BLaER1 treated with 17β-estradiol and CSF1 and Interleukin-3, amounts not matched to agents 10 nM and 100 nM (cell line): ENCODE measurements around the gene SCNN1A.

ENCODE experiments used
- H3K27ac ChIP-seq, 11 experiments: shearing (Covaris generic); formaldehyde crosslinking; 2 replicates each; pipeline ENCODE4 v1.8.1; 2022
- H3K27me3 ChIP-seq, 11 experiments: shearing (Covaris generic); formaldehyde crosslinking; 2 replicates each; pipeline ENCODE4 v1.8.1; 2022
- H3K36me3 ChIP-seq, 11 experiments: shearing (Covaris generic); formaldehyde crosslinking; 2 replicates each; pipeline ENCODE4 v1.8.1; 2022
- H3K4me1 ChIP-seq, 10 experiments: shearing (Covaris generic); formaldehyde crosslinking; 2 replicates each; pipeline ENCODE4 v1.8.1; 2022
- H3K4me2 ChIP-seq, 11 experiments: shearing (Covaris generic); formaldehyde crosslinking; 2 replicates each; pipeline ENCODE4 v1.8.1; 2022
- H3K4me3 ChIP-seq, 10 experiments: shearing (Covaris generic); formaldehyde crosslinking; 2 replicates each; pipeline ENCODE4 v1.8.1; 2022
- H3K9ac ChIP-seq, 11 experiments: shearing (Covaris generic); formaldehyde crosslinking; 2 replicates each; pipeline ENCODE4 v1.8.1; 2022
- H3K9me3 ChIP-seq, 11 experiments: shearing (Covaris generic); formaldehyde crosslinking; replicated peaks in 1 of 11; 2 replicates each; pipeline ENCODE4 v1.8.1; 2022
- H4K20me1 ChIP-seq, 11 experiments: shearing (Covaris generic); formaldehyde crosslinking; 2 replicates each; pipeline ENCODE4 v1.8.1; 2022
- Cebpa-rat ChIP-seq, 11 experiments: shearing (Covaris generic); IDR thresholded peaks; 2 replicates each; pipeline ENCODE4 v1.8.1; 2022

Gene SCNN1A

DNA sequence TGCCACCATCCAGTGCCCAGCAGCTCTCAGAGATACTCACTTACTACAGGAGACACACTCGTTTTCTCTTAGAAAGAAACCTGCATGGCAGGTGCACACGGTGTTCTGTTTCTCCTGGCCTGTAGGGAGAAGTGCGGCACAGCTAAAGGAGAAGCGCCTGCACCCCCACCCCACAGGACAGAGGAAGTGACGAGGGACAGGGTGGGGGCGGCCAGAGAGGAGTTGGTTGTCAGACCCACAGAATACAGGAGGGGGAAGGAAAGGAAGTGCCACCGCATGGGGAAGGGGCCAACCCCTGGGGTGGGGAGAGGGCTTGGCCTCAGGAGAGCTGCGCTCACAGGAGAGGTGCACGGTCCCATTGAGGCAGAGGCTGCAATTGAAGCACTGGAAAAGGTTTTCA, 42.3 kb downstream of the SCNN1A start:
- H3K4me2 ChIP-seq = peak overlapping the region; percentile 7 to 100 (median 98); a peak in 19 of 22 replicates
- H3K27me3 ChIP-seq = no peaks in the 10 kb centered on the region; a peak in 2 of 22 replicates
- H3K9me3 ChIP-seq = no peaks in the 10 kb centered on the region
- peaks cover 77 to 94% (median 85%) of the 10 kb centered on the region in 11 experiments for H3K36me3 ChIP-seq
- H3K4me1 ChIP-seq = peaks cover 90 to 100% (median 98%) of the 10 kb centered on the region in 10 experiments
- peak overlapping the region in 3 of 10 experiments; percentile 8 to 29 (median 27); a peak in 3 of 20 replicates for H3K4me3 ChIP-seq
- TF ChIP-seq Cebpa-rat (IDR thresholded peaks at IDR 0.05) = no peak
- peaks cover 95 to 100% (median 99%) of the 10 kb centered on the region in 11 experiments for H4K20me1 ChIP-seq
- peak overlapping the region in 3 of 11 experiments; percentile 7 to 97 (median 94); a peak in 4 of 22 replicates for H3K27ac ChIP-seq
- H3K9ac ChIP-seq = peak overlapping the region in 3 of 11 experiments; percentile 94 to 97 (median 95); a peak in 5 of 22 replicates

DNA sequence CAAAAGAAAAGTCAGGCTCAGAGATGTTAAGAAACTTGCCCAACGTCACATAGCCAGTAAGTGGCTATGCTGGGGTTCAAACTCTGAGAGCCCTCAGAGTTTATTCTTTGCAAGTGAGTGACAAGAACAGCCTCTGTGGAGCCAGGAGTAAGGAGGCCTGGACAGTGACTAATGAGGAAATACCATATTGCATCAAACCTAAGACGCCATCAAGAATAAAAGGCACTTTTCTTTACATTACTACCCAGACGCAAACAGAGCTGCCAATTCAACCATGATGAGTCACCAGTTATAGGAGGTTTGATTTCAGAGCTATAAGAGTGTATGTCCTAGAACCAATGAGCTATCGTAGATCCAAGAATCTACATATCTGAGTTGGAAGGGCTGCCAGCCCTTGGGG, 42.9 kb downstream of the SCNN1A start:
- Histone ChIP-seq H4K20me1 (peaks cover 95 to 100% (median 99%) of the 10 kb centered on the region in 11 experiments), H3K27ac (peak overlapping the region in 2 of 11 experiments; percentile 94 to 97; a peak in 3 of 22 replicates), H3K27me3 (no peaks in the 10 kb centered on the region; a peak in 2 of 22 replicates), H3K36me3 (peaks cover 78 to 94% (median 85%) of the 10 kb centered on the region in 11 experiments), H3K9ac (peak overlapping the region in 2 of 11 experiments; percentile 7 to 97; a peak in 3 of 22 replicates), H3K4me1 (peaks cover 91 to 100% (median 98%) of the 10 kb centered on the region in 10 experiments), H3K4me3 (0 out of 20 replicates have a peak overlapping the region, but pooled peaks of 1 of the 10 experiments have one; percentile 8), H3K4me2 (peak overlapping the region; percentile 7 to 100 (median 98); a peak in 19 of 22 replicates), H3K9me3 (no peaks in the 10 kb centered on the region)
- TF ChIP-seq Cebpa-rat (IDR thresholded peaks at IDR 0.05) = no peak

DNA sequence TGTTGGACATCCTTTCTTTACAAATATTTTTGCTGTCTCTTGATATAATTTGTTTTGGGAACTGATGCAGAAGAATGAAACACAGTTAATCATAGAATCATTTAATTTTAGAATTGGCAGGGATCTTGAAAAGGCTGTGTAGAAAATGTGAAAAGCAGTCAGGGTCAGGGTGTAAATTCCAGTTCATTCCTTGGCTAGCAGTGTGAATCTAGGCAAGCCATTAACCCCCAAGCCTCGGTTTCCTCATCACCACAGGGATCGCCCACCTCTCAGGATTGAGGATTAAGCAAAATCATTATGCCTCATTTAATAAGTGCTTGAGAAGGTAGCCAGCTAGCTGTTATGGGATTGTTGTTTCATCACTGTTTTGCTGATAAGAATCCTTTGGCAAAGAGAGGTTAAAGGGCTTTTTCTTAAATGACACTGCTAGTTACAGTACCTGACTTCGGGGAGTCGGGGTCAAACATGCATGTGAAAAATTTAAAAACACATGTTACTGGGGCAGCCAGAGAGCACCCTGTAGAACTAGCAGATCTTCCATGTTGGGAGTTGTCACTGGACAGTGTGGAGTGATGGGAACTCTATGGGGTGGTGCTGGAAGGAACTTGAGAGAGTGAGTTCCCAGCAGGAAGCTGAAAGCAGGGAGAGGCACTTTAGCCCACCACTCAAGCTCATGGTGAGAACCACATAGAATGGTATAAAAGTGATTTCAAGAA, 44.2 kb downstream of the SCNN1A start:
- H3K4me1 ChIP-seq = peaks cover 97 to 100% (median 98%) of the 10 kb centered on the region in 10 experiments
- H3K9ac ChIP-seq = peak overlapping the region in 7 of 11 experiments; percentile 1 to 44 (median 20); a peak in 6 of 22 replicates
- H3K4me3 ChIP-seq = peak overlapping the region in 1 of 10 experiments; percentile 38; a peak in 2 of 20 replicates
- H3K27me3 ChIP-seq = no peaks in the 10 kb centered on the region; a peak in 2 of 22 replicates
- peak overlapping the region; percentile 67 to 100 (median 98) for H3K4me2 ChIP-seq
- no peaks in the 10 kb centered on the region for H3K9me3 ChIP-seq
- peaks cover 78 to 98% (median 92%) of the 10 kb centered on the region in 11 experiments for H3K36me3 ChIP-seq
- H4K20me1 ChIP-seq = peaks cover 99 to 100% (median 100%) of the 10 kb centered on the region in 11 experiments
- peak overlapping the region in 4 of 11 experiments; percentile 22 to 57 (median 44); a peak in 4 of 22 replicates for H3K27ac ChIP-seq
- no peak for TF ChIP-seq Cebpa-rat (IDR thresholded peaks at IDR 0.05)

DNA sequence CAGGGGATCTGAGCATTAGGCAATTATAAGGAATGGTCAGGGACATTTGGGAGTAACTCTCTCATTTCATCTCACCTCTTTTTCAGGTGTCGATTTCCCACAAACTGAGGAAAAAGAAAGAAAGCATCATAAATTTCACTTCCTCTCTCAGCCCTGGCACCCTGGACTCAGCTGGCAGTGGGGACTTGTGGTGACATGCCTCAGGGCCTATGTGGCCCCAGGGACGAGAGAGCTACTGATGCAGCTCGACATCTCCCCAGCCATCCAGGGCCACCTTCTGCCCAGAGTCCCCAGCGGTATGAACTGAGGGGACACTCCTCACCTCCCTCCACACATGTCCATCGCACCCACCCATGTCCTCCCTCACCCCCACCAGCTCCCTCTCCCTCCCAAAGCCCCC, 45.2 kb downstream of the SCNN1A start:
- Histone ChIP-seq H3K9ac (peak overlapping the region in 6 of 11 experiments; percentile 11 to 50 (median 26); a peak in 7 of 22 replicates), H3K36me3 (peaks cover 77 to 99% (median 96%) of the 10 kb centered on the region in 11 experiments), H4K20me1 (peaks cover 99 to 100% (median 100%) of the 10 kb centered on the region in 11 experiments), H3K4me1 (peaks cover 96 to 100% (median 100%) of the 10 kb centered on the region in 10 experiments), H3K27me3 (no peaks in the 10 kb centered on the region; a peak in 2 of 22 replicates), H3K27ac (peak overlapping the region in 4 of 11 experiments; percentile 41 to 60 (median 54); a peak in 6 of 22 replicates), H3K4me3 (peak overlapping the region in 2 of 10 experiments; percentile 11 to 38; a peak in 2 of 20 replicates), H3K4me2 (peak overlapping the region; percentile 67 to 100 (median 98)), H3K9me3 (no peaks in the 10 kb centered on the region)
- no peak for TF ChIP-seq Cebpa-rat (IDR thresholded peaks at IDR 0.05)

GRCh38 chr12:6329703-6330064, 45.7 kb downstream of the SCNN1A start:
- TF ChIP-seq Cebpa-rat (IDR thresholded peaks at IDR 0.05) = no peak
- H3K9me3 ChIP-seq = no peaks in the 10 kb centered on the region
- no peaks in the 10 kb centered on the region; a peak in 2 of 22 replicates for H3K27me3 ChIP-seq
- H3K27ac ChIP-seq = peak overlapping the region in 4 of 11 experiments; percentile 49 to 60 (median 54); a peak in 7 of 22 replicates
- peak overlapping the region; percentile 67 to 100 (median 98) for H3K4me2 ChIP-seq
- peaks cover 94 to 100% (median 100%) of the 10 kb centered on the region in 11 experiments for H4K20me1 ChIP-seq
- peaks cover 96 to 100% (median 100%) of the 10 kb centered on the region in 10 experiments for H3K4me1 ChIP-seq
- peak overlapping the region in 6 of 11 experiments; percentile 13 to 52 (median 24); a peak in 8 of 22 replicates for H3K9ac ChIP-seq
- H3K36me3 ChIP-seq = peaks cover 72 to 96% (median 93%) of the 10 kb centered on the region in 11 experiments
- H3K4me3 ChIP-seq = peak overlapping the region in 1 of 10 experiments; percentile 2; a peak in 2 of 20 replicates

GRCh38 chr12:6328945-6329702, 46.2 kb downstream of the SCNN1A start:
- Histone ChIP-seq H3K4me2 (peak overlapping the region; percentile 67 to 100 (median 98)), H3K9ac (peak overlapping the region in 5 of 11 experiments; percentile 18 to 52 (median 27); a peak in 9 of 22 replicates), H3K36me3 (peaks cover 66 to 93% (median 87%) of the 10 kb centered on the region in 11 experiments), H3K4me3 (peak overlapping the region in 1 of 10 experiments; percentile 2; a peak in 2 of 20 replicates), H3K27ac (peak overlapping the region in 4 of 11 experiments; percentile 49 to 60 (median 54); a peak in 7 of 22 replicates), H3K27me3 (no peaks in the 10 kb centered on the region; a peak in 2 of 22 replicates), H3K4me1 (peaks cover 96 to 100% (median 100%) of the 10 kb centered on the region in 10 experiments), H4K20me1 (peaks cover 89 to 100% (median 99%) of the 10 kb centered on the region in 11 experiments), H3K9me3 (no peaks in the 10 kb centered on the region)
- no peak for TF ChIP-seq Cebpa-rat (IDR thresholded peaks at IDR 0.05)

DNA sequence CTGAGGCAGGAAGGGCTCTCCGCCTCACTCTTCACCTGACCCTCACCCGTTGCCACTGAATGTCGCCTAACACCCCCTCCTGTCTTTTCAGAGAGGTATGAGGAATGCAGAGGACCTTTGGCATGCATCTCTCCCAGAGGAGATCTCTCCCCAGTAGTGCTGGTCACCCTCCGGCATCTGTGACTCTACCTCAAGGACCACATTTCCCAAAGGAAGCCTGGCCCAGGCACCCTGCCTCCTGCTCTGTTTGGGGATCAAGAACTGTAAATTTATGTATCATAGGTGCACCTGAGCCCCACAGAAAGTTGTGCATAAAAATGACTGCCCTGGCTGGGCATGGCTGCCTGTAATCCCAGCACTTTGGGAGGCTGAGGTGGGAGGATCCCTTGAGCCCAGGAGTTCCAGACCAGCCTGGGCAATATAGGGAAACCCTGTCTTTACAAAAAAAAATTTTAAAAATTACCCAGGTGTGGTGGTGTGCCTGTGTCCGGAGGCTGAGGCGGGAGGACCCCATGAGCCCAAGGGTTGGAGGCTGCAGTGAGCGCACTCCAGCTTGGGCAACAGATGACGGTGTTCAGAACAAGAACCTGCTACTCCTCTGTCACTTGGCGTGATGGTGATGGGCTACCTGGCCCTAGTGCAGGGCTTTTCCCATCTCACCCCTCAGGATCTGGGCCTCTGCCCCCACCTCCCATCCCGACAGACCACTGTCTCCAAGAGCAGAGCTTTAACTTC, 47.2 kb downstream of the SCNN1A start:
- peaks cover 57 to 84% (median 78%) of the 10 kb centered on the region in 11 experiments for H3K36me3 ChIP-seq
- H3K4me3 ChIP-seq = peak overlapping the region in 2 of 10 experiments; percentile 7 to 26; a peak in 2 of 20 replicates
- no peaks in the 10 kb centered on the region; a peak in 1 of 22 replicates for H3K27me3 ChIP-seq
- peak overlapping the region; percentile 67 to 100 (median 98) for H3K4me2 ChIP-seq
- no peaks in the 10 kb centered on the region for H3K9me3 ChIP-seq
- H3K9ac ChIP-seq = peak overlapping the region in 7 of 11 experiments; percentile 5 to 52 (median 46); a peak in 9 of 22 replicates
- peaks cover 96 to 100% (median 99%) of the 10 kb centered on the region in 10 experiments for H3K4me1 ChIP-seq
- no peak for TF ChIP-seq Cebpa-rat (IDR thresholded peaks at IDR 0.05)
- H3K27ac ChIP-seq = peak overlapping the region in 3 of 11 experiments; percentile 31 to 50 (median 49); a peak in 5 of 22 replicates
- peaks cover 79 to 97% (median 90%) of the 10 kb centered on the region in 11 experiments for H4K20me1 ChIP-seq
